IMR-90 (cell line): ENCODE measurements around the gene ARHGAP24. TPM values are rescaled to one million over a fixed set of nuclear protein-coding genes. Genes with fewer than 3 reads are reported as not detected.

Experiments used
- ATAC-seq: fragments of 200-7000 bp; cut with Tn5 transposase; 2 replicates; pipeline ENCODE4 v1.9.1; 2020; ENCODE audit warnings: low read depth, mild to moderate bottlenecking, moderate library complexity
- BruUV-seq: library from RNA; stranded (reverse); fragments of 400-500 nt; replicated peaks from 2 replicates; lab custom pipeline; 2021; lab: Mats Ljungman, UMichigan
- CTCF ChIA-PET: fragments of 300-600 bp; formaldehyde crosslinking; extraction: SDS; loops from one replicate; lab custom pipeline; 2021; ENCODE audit warnings: antibody characterized with exemption; lab: Yijun Ruan, JAX
- POLR2A ChIA-PET: fragments of 300-600 bp; sonication (Branson Sonifier 250); formaldehyde crosslinking; loops from one replicate; lab custom pipeline; 2022; ENCODE audit warnings: antibody characterized with exemption; ENCODE audit not compliant: unreplicated experiment; lab: Charles Lee
- DNase-seq: peaks from one replicate; pipeline ENCODE4 v3.0.0; 2013
- H2AFZ ChIP-seq: replicated peaks from 2 replicates; pipeline ENCODE3; 2013; ENCODE audit warnings: low read length, mild to moderate bottlenecking; ENCODE audit not compliant: poor library complexity
- H2AK5ac ChIP-seq: 2 replicates; pipeline ENCODE4 v1.6.1; 2013; ENCODE audit warnings: low read depth, low read length, inconsistent platforms
- H2AK9ac ChIP-seq: replicated peaks from 2 replicates; pipeline ENCODE3; 2013; ENCODE audit warnings: mild to moderate bottlenecking, low read depth, low read length, moderate library complexity; ENCODE audit not compliant: poor library complexity
- H2BK120ac ChIP-seq: 2 replicates; pipeline ENCODE4 v1.6.1; 2013; ENCODE audit warnings: low read depth, low read length, inconsistent platforms
- H2BK15ac ChIP-seq: 3 replicates; pipeline ENCODE4 v1.6.1; 2013; ENCODE audit warnings: low read depth, low read length, inconsistent platforms
- H2BK20ac ChIP-seq: 2 replicates; pipeline ENCODE4 v1.6.1; 2013; ENCODE audit warnings: low read depth, mild to moderate bottlenecking, inconsistent platforms, low read length, moderate library complexity
- H2BK5ac ChIP-seq: 2 replicates; pipeline ENCODE4 v1.6.1; 2013; ENCODE audit warnings: mild to moderate bottlenecking, low read depth, low read length, inconsistent platforms; ENCODE audit not compliant: poor library complexity, severe bottlenecking
- H3K14ac ChIP-seq: replicated peaks from 2 replicates; pipeline ENCODE4 v1.6.1; 2013; ENCODE audit warnings: low read depth, low read length, inconsistent platforms
- H3K18ac ChIP-seq: 2 replicates; pipeline ENCODE4 v1.6.1; 2013; ENCODE audit warnings: low read depth, low read length, control low read depth
- H3K23ac ChIP-seq: 2 replicates; pipeline ENCODE4 v1.6.1; 2013; ENCODE audit warnings: low read depth, low read length, inconsistent platforms
- H3K27ac ChIP-seq: 2 replicates; pipeline ENCODE4 v1.5.1; 2013; ENCODE audit warnings: mild to moderate bottlenecking, control low read depth, low read length; ENCODE audit not compliant: insufficient read depth
- H3K27me3 ChIP-seq: 2 replicates; pipeline ENCODE4 v1.6.1; 2013; ENCODE audit warnings: low read length; ENCODE audit not compliant: control insufficient read depth, insufficient read depth
- H3K36me3 ChIP-seq: 2 replicates; pipeline ENCODE4 v1.6.1; 2013; ENCODE audit warnings: low read length, mixed read lengths; ENCODE audit not compliant: control insufficient read depth, insufficient read depth
- H3K4ac ChIP-seq: 2 replicates; pipeline ENCODE4 v1.6.1; 2013; ENCODE audit warnings: low read depth, low read length, inconsistent platforms
- H3K4me1 ChIP-seq: 2 replicates; pipeline ENCODE4 v1.6.1; 2013; ENCODE audit warnings: low read length, mixed read lengths; ENCODE audit not compliant: control insufficient read depth, insufficient read depth
- H3K4me2 ChIP-seq: 2 replicates; pipeline ENCODE4 v1.6.1; 2013; ENCODE audit warnings: low read depth, mild to moderate bottlenecking, control low read depth, low read length, moderate library complexity
- H3K4me3 ChIP-seq: 2 replicates; pipeline ENCODE4 v1.5.1; 2013; ENCODE audit warnings: low read depth, mild to moderate bottlenecking, control low read depth, low read length, moderate library complexity; ENCODE audit not compliant: insufficient read depth
- H3K56ac ChIP-seq: 2 replicates; pipeline ENCODE4 v1.6.1; 2013; ENCODE audit warnings: low read length, inconsistent platforms; ENCODE audit not compliant: insufficient read depth; ENCODE audit errors: extremely low read depth
- H3K79me1 ChIP-seq, 2 experiments: 2 replicates each; pipeline ENCODE4 v1.6.1; 2013; ENCODE audit warnings: low read length in 2 of 2, inconsistent platforms in 1 of 2, low read depth in 1 of 2
- H3K9ac ChIP-seq: 2 replicates; pipeline ENCODE4 v1.6.1; 2013; ENCODE audit warnings: low read depth, low read length, control low read depth
- H3K9me1 ChIP-seq: 2 replicates; pipeline ENCODE4 v1.6.1; 2013; ENCODE audit warnings: low read length, inconsistent platforms; ENCODE audit not compliant: insufficient read depth
- H3K9me3 ChIP-seq: 2 replicates; pipeline ENCODE4 v1.6.1; 2013; ENCODE audit warnings: low read length; ENCODE audit not compliant: control insufficient read depth, insufficient read depth
- H4K20me1 ChIP-seq: 2 replicates; pipeline ENCODE4 v1.6.1; 2013; ENCODE audit warnings: low read length, inconsistent platforms; ENCODE audit not compliant: insufficient read depth
- H4K5ac ChIP-seq: 2 replicates; pipeline ENCODE4 v1.6.1; 2013; ENCODE audit warnings: mild to moderate bottlenecking, low read depth, low read length, control low read depth
- H4K8ac ChIP-seq, 2 experiments: 2 replicates each; pipeline ENCODE4 v1.6.1; 2013; ENCODE audit warnings: low read depth in 2 of 2, low read length in 2 of 2, control low read depth in 1 of 2, inconsistent platforms in 1 of 2
- H4K91ac ChIP-seq: 2 replicates; pipeline ENCODE4 v1.6.1; 2013; ENCODE audit warnings: low read depth, low read length, inconsistent platforms; ENCODE audit not compliant: insufficient read depth
- CEBPB ChIP-seq: IDR thresholded peaks from 2 replicates; pipeline ENCODE4 v1.6.1; 2012; ENCODE audit warnings: low read depth, low read length, improper control_type of control experiment
- CHD1 ChIP-seq: IDR thresholded peaks from 2 replicates; pipeline ENCODE4 v1.6.1; 2012; ENCODE audit warnings: low read depth, low read length, improper control_type of control experiment
- CTCF ChIP-seq: conservative IDR thresholded peaks from 2 replicates; pipeline ENCODE4 v1.5.1; 2012; ENCODE audit warnings: mild to moderate bottlenecking, low read depth, low read length, improper control_type of control experiment
- MAZ ChIP-seq: IDR thresholded peaks from 2 replicates; pipeline ENCODE4 v1.6.1; 2012; ENCODE audit warnings: low read depth, mild to moderate bottlenecking, low read length, improper control_type of control experiment, moderate library complexity, borderline replicate concordance
- MXI1 ChIP-seq: IDR thresholded peaks from 2 replicates; pipeline ENCODE4 v1.6.1; 2012; ENCODE audit warnings: low read depth, mild to moderate bottlenecking, low read length, moderate library complexity, borderline replicate concordance
- WGBS, 2 experiments: methylation state at CpG; one replicate each; pipeline versions ENCODE4 v1.1.5 to v1.1.7; 2013; ENCODE audit warnings: missing lambda C conversion rate in 2 of 2; ENCODE audit not compliant: insufficient read length in 1 of 2; ENCODE audit errors: extremely low coverage in 2 of 2; 5-methylcytosine and 5-hydroxymethylcytosine counted together
- dilution Hi-C: fragments of 300-500 bp; cut with HindIII; formaldehyde crosslinking; loops from one replicate; pipeline ENCODE4 v1.14.3; 2018; ENCODE audit warnings: low sequenced_read_pairs; ENCODE audit not compliant: unreplicated experiment
- in situ Hi-C: fragments of 300-500 bp; cut with MboI; formaldehyde crosslinking; loops from 3 replicates; pipeline ENCODE4 v1.14.3; 2019; ENCODE audit warnings: low sequenced_read_pairs, inconsistent platforms, mixed read lengths
- intact Hi-C: fragments of 100-400 bp; cut with micrococcal nuclease; formaldehyde crosslinking; loops from 2 replicates; pipeline ENCODE4 v1.10.0; 2022
- polyA plus RNA-seq, 3 experiments: library from polyadenylated mRNA; depleted of rRNA; stranded (reverse); fragments of >200 nt; gene quantifications; 2 replicates each; pipeline ENCODE4 v1.2.3, GENCODE V29; 2012; ENCODE audit warnings: low replicate concordance in 1 of 3
- total RNA-seq: library from RNA; depleted of rRNA; stranded (reverse); fragments of >200 nt; gene quantifications from 2 replicates; pipeline ENCODE4 v1.2.3, GENCODE V29; 2012

ARHGAP24 gene
- total and polyA plus RNA-seq, 2 of the 4 experiments (the other 2 are of a cell fraction), result 11.9 to 24.0 TPM

GRCh38 chr4:85933291-85933640 is 458.3 kb downstream of the ARHGAP24 start:
- Histone ChIP-seq H3K4me1 (peaks cover 10% of the 10 kb centered on the region), H4K20me1 (no peaks in the 10 kb centered on the region), H4K5ac (no peak overlapping the region), H2AK5ac (no peak overlapping the region), H2BK20ac (no peak overlapping the region), H4K91ac (no peak overlapping the region), H3K14ac (no peak overlapping the region), H2BK120ac (no peak overlapping the region), H3K4me3 (no peak overlapping the region), H3K9me3 (no peaks in the 10 kb centered on the region), H3K27me3 (no peaks in the 10 kb centered on the region), H3K79me1 (peaks cover 9 to 13% of the 10 kb centered on the region in 2 experiments; a peak in 3 of 4 replicates), H3K9ac (no peak overlapping the region), H3K18ac (no peak overlapping the region), H3K27ac (no peak overlapping the region), H3K23ac (no peak overlapping the region), H3K4ac (no peak overlapping the region), H2AFZ (no peak overlapping the region), H3K56ac (no peak overlapping the region), H3K36me3 (no peaks in the 10 kb centered on the region), H4K8ac (no peak overlapping the region), H3K4me2 (no peak overlapping the region), H2BK15ac (no peak overlapping the region), H2BK5ac (no peak overlapping the region), H2AK9ac (no peak overlapping the region), H3K9me1 (peaks cover 5% of the 10 kb centered on the region; the same call in 1 of the 2 replicates)
- in situ Hi-C loops, result no loop called here
- POLR2A ChIA-PET, result no interaction called here
- ATAC-seq (no peak), DNase-seq (no peak)
- BruUV-seq, result no TSS peak
- intact Hi-C loops, result no loop called here
- dilution Hi-C loops, result no loop called here
- CTCF ChIA-PET, result interaction anchor here (0.8 kb wide), 1 partner anchor 33 kb away, joined by 3 read pairs; no protein-coding TSS in a partner anchor
- TF ChIP-seq MAZ (no peak), CHD1 (no peak), CEBPB (no peak), CTCF (no peak), MXI1 (no peak)
- WGBS, 2 experiments, result no CpG with 5 or more reads among the region's 3 CpGs
